K562 (cell line): Measurements from ENCODE around the gene EME1. TPM values are rescaled to one million over a fixed set of nuclear protein-coding genes. Genes with fewer than 3 reads are reported as not detected.

Experiments used
- CBX1 ChIP-seq: sonication (generic); IDR thresholded peaks from 2 replicates; pipeline ENCODE4 v1.6.1; 2016; ENCODE audit warnings: antibody characterized with exemption, low read depth, mild to moderate bottlenecking
- CLOCK ChIP-seq: fragments of 250-450 bp; sonication (Bioruptor Pico); IDR thresholded peaks from 2 replicates; pipeline ENCODE4 v1.4.0; 2020; ENCODE audit warnings: mild to moderate bottlenecking, moderate library complexity, borderline replicate concordance
- DMBX1 ChIP-seq: fragments of 250-450 bp; sonication (Bioruptor Pico); IDR thresholded peaks from 2 replicates; pipeline ENCODE4 v1.8.0; 2022; ENCODE audit warnings: inconsistent platforms, mild to moderate bottlenecking, moderate library complexity, borderline replicate concordance
- DNMT1 ChIP-seq: fragments of 450-650 bp; IDR thresholded peaks from 2 replicates; pipeline ENCODE4 v1.6.1; 2016; ENCODE audit warnings: antibody characterized with exemption, mild to moderate bottlenecking
- ELK3 ChIP-seq: fragments of 450-650 bp; formaldehyde crosslinking; IDR thresholded peaks from 2 replicates; pipeline ENCODE4 v1.4.0; 2020; ENCODE audit warnings: mild to moderate bottlenecking
- FOXM1 ChIP-seq, 2 experiments: fragments of 450-650 bp in 1 of 2; sonication (generic) in 1 of 2; formaldehyde crosslinking in 1 of 2; IDR thresholded peaks; 2 replicates each; pipeline versions ENCODE4 v1.6.1 to v1.9.0; 2017 to 2022; ENCODE audit warnings: low read depth in 2 of 2, mild to moderate bottlenecking in 2 of 2, missing genetic modification reagents in 1 of 2, moderate library complexity in 1 of 2
- HES1 ChIP-seq: fragments of 450-650 bp; IDR thresholded peaks from 2 replicates; pipeline ENCODE4 v1.6.1; 2016; ENCODE audit warnings: low read depth, mild to moderate bottlenecking, moderate library complexity
- HMG20A ChIP-seq: fragments of 450-650 bp; formaldehyde crosslinking; conservative IDR thresholded peaks from 2 replicates; pipeline ENCODE4 v1.4.0; 2020; ENCODE audit warnings: mild to moderate bottlenecking, mixed read lengths
- POLR2H ChIP-seq: IDR thresholded peaks from 2 replicates; pipeline ENCODE4 v1.6.1; 2016; ENCODE audit warnings: missing genetic modification characterization, low read depth, mild to moderate bottlenecking, control low read depth, missing compliant biosample characterization, moderate library complexity
- RBM22 ChIP-seq: fragments of 200-400 bp; formaldehyde crosslinking; IDR thresholded peaks from 2 replicates; pipeline ENCODE4 v1.6.1; 2018; ENCODE audit warnings: low read length, low read depth; ENCODE audit not compliant: poor library complexity, severe bottlenecking
- SAP30 ChIP-seq: fragments of 200-600 bp; sonication (generic); IDR thresholded peaks from 2 replicates; pipeline ENCODE4 v1.6.1; 2012; ENCODE audit warnings: borderline replicate concordance, low read depth, mild to moderate bottlenecking, moderate library complexity, low read length, control low read depth, inconsistent platforms; ENCODE audit not compliant: insufficient read depth, poor library complexity, severe bottlenecking
- TAL1 ChIP-seq: fragments of 450-650 bp; IDR thresholded peaks from 2 replicates; pipeline ENCODE4 v1.6.1; 2016; ENCODE audit warnings: mild to moderate bottlenecking
- TBL1XR1 ChIP-seq, 2 experiments: IDR thresholded peaks; 2 replicates each; pipeline ENCODE4 v1.6.1; 2012; ENCODE audit warnings: improper control_type of control experiment in 2 of 2, low read length in 2 of 2, mild to moderate bottlenecking in 1 of 2
- TCF7 ChIP-seq: sonication (generic); IDR thresholded peaks from 2 replicates; pipeline ENCODE4 v1.6.1; 2016; ENCODE audit warnings: antibody characterized with exemption, borderline replicate concordance
- TRIM24 ChIP-seq, 2 experiments: fragments of 450-650 bp; IDR thresholded peaks; 2 replicates each; pipeline ENCODE4 v1.6.1; 2016
- XRCC3 ChIP-seq: fragments of 450-650 bp; IDR thresholded peaks from 2 replicates; pipeline ENCODE4 v1.6.1; 2017; ENCODE audit warnings: mild to moderate bottlenecking, moderate library complexity
- ZNF197 ChIP-seq: fragments of 200-800 bp; sonication (Bioruptor generic); IDR thresholded peaks from 2 replicates; pipeline ENCODE4 v1.6.1; 2016; ENCODE audit warnings: low read depth, missing genetic modification characterization, missing compliant biosample characterization
- ZNF23 ChIP-seq: fragments of 250-450 bp; sonication (Bioruptor Pico); IDR thresholded peaks from 2 replicates; pipeline ENCODE4 v1.4.0; 2020; ENCODE audit warnings: mild to moderate bottlenecking
- ZNF644 ChIP-seq: fragments of 200-800 bp; sonication (Bioruptor generic); IDR thresholded peaks from 2 replicates; pipeline ENCODE4 v1.6.1; 2016; ENCODE audit warnings: low read depth, missing genetic modification characterization, missing compliant biosample characterization
- polyA plus RNA-seq, 8 experiments: library from polyadenylated mRNA; depleted of rRNA in 4 of 8; stranded (reverse) in 5 of 8; unstranded in 3 of 8; fragments of >200 nt; fragmentation: Nextera tagmentation in 2 of 8; fragmentation: Illumina TruSeq in 1 of 8; extraction: Ambion mirVana in 2 of 8; extraction: Trizol in 1 of 8; gene quantifications; 2 replicates each; pipeline versions ENCODE4 v1.2.1 to v1.2.3, GENCODE V29; 2011 to 2014; ENCODE audit warnings: inconsistent platforms in 1 of 8, missing spikeins in 1 of 8
- total RNA-seq, 7 experiments: library from RNA; depleted of rRNA in 6 of 7; stranded (reverse); fragments of >200 nt in 6 of 7; fragmentation: Illumina TruSeq in 2 of 7; extraction: Trizol in 2 of 7; gene quantifications; 2 replicates each; pipeline versions ENCODE4 v1.2.1 to v1.2.3, GENCODE V29; 2011 to 2021; ENCODE audit warnings: low replicate concordance in 1 of 7
- TF ChIP-seq, protein P1 (sequence below): sonication (generic); formaldehyde crosslinking; IDR thresholded peaks from 2 replicates; pipeline ENCODE4 v1.8.1; 2022; ENCODE audit warnings: missing genetic modification reagents
- TF ChIP-seq, protein P2 (sequence below): fragments of 250-450 bp; sonication (Bioruptor Pico); IDR thresholded peaks from 2 replicates; pipeline ENCODE4 v1.8.0; 2021; ENCODE audit warnings: borderline replicate concordance, mild to moderate bottlenecking, moderate library complexity; ENCODE audit not compliant: poor library complexity, severe bottlenecking

The EME1 gene
- total and polyA plus RNA-seq, 9 of the 15 experiments (the other 6 are each of a cell fraction or from before 2014, with no cell fraction given), result 14.6 to 44.1 (median 24.0) TPM

DNA sequence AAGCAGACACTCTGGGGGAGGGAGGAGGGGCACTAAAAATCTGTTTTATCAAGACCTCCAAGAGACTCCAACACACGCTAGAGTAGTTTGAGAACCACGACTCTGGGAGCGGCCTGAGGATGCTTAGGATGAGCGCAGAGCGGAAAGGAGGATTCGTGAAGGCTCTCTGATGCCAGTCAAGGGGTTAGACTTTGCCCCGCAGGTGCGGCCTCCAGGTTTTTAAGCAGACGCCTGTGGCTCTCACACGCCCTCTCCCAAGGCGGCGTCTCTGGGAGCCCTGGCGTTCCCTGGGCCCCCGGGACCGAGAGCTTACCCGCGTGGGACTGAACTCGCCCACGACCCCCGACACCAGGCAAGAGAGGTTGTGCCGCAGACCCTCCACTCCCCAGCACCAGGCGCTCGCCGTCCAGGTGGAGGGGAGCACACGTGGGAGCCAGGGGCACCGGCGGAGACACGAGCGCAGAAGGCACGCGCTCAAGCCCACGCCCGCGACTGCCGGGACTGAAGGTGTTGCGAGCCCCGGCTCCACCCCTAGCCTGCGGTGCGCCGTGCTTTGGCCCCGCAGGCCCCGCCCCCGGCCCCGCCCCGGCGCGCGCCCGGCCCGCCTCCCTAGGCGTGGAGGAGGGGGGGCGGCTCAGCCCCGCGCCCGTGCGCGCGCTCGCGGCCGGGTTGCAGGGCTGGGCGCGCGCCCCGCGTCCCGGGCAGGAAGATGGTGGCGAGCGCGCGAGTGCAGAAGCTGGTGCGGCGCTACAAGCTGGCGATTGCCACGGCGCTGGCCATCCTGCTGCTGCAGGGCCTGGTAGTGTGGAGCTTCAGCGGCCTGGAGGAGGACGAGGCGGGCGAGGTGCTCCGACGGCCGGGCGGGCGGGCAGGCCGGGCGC, 27.4 kb upstream of the EME1 start, which contains the start of gene XYLT2 (continued):
- TF ChIP-seq DMBX1 (peak; percentile 51; the same call in 1 of the 2 replicates), ZNF197 (peak; percentile 96), ZNF23 (CRISPR knock-in tag) (no peak), TCF7 (no peak), TRIM24 (IDR thresholded peaks at IDR 0.05) (no peak), FOXM1 (IDR thresholded peaks at IDR 0.05; ENCODE audit: low read depth) (no peak), FOXM1 (CRISPR knock-in tag; IDR thresholded peaks at IDR 0.05; ENCODE audit: low read depth) (peak; percentile 59; the same call in 1 of the 2 replicates), CBX1 (0 out of 2 replicates have a peak, but pooled peaks have one; percentile 9), SAP30 (no peak), RBM22 (no peak), TBL1XR1 (IDR thresholded peaks at IDR 0.05; ENCODE audit: low read length in 2 of 2) (no peak), HES1 (no peak), XRCC3 (no peak), POLR2H (no peak), TAL1 (no peak), HMG20A (CRISPR knock-in tag) (no peak), ELK3 (CRISPR knock-in tag) (no peak), ZNF644 (peak; percentile 93), CLOCK (CRISPR knock-in tag) (no peak), DNMT1 (no peak)
- TF ChIP-seq, protein P1, sequence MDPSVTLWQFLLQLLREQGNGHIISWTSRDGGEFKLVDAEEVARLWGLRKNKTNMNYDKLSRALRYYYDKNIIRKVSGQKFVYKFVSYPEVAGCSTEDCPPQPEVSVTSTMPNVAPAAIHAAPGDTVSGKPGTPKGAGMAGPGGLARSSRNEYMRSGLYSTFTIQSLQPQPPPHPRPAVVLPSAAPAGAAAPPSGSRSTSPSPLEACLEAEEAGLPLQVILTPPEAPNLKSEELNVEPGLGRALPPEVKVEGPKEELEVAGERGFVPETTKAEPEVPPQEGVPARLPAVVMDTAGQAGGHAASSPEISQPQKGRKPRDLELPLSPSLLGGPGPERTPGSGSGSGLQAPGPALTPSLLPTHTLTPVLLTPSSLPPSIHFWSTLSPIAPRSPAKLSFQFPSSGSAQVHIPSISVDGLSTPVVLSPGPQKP (CRISPR knock-in tag), result 0 out of 2 replicates have a peak, but pooled peaks have one; percentile 67
- TF ChIP-seq, protein P2, sequence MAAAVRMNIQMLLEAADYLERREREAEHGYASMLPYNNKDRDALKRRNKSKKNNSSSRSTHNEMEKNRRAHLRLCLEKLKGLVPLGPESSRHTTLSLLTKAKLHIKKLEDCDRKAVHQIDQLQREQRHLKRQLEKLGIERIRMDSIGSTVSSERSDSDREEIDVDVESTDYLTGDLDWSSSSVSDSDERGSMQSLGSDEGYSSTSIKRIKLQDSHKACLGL (CRISPR knock-in tag), result no peak
